NCI-H526 treated with DMSO at 0.1 percent for 48 hours (cell line): ENCODE results near the gene RTBDN.
"Not testable (repeated sequence)": the region's sequence is repeated elsewhere in the genome, so short reads cannot be mapped to it uniquely, and the experiment has no call there.

Source experiments
- DNase-seq: peaks from one replicate; lab custom pipeline; 2025; lab: John Stamatoyannopoulos, UW

Gene RTBDN

DNA sequence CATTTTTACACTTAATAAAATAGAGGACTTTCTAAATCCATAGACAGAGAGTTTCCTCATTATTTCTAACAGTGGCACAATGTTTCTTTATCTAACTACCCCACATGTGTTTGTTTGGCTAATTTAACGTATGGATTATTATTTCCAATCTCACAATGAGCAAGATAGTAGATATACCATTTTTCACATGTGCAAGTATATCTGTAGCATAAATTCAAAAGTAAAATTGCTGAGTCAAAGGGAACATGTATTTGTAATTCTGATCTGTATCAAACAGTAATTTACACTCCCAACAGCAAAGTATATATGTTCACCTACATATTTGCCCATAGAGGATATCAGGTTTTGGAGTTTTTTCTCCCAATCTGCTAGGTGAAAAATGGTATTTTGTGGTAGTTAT lies 22.3 kb upstream of the RTBDN start:
- DNase-seq = no peak

DNA sequence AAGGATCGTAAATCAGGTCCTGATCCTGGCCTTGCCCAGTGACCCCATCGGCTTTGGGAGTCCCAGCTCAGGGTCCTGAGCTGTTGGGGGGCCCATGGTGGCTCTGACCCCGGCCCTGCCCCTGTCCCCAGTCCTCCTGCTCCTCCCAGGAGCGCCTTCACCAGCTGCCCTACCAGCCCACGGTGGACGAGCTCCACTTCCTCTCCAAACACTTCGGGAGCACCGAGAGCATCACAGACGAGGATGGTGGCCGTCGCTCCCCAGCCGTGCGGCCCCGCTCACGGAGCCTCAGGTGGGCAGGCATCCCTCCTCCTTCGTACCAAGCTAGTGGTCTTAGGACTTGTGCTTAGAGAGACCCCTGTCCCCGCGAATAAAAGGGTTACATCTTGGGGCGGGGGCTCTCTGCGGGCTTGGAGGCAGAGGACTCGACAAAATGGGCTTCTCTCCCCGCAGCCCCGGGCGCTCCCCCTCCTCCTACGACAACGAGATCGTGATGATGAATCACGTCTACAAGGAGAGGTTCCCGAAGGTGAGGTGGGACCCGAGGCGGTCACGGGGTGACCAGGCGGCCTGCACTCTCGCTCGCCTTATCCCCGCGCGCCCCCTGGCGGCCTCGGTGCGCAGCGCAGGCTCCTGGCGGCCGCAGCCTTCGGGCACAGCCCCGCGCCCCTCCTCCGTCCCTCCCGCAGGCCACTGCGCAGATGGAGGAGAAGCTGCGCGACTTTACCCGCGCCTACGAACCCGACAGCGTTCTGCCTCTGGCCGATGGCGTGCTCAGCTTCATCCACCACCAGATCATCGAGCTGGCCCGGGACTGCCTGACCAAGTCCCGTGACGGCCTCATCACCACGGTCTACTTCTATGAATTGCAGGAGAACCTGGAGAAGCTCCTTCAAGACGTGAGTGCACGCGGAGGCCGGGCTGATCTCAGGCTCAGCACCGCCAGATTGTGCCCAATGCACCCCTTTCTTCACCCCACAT lies 13.1 kb upstream of the RTBDN start:
- DNase-seq = no peak

DNA sequence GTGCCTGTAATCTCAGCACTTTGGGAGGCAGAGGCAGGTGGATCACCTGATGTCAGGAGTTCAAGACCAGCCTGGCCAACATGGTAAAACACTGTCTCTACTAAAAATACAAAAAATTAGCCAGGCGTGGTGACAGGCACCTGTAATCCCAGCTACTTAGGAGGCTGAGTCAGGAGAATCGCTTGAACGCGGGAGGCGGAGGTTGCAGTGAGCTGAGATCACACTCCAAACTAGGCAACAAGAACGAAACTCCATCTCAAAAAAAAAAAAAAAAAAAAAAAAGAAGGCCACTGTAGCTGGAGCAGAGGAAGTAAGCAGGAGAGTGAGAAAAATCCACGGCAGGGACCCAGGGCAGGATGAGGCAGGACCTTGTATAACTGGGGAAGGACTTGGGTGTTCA lies 12.2 kb upstream of the RTBDN start:
- not testable (repeated sequence) for DNase-seq

DNA sequence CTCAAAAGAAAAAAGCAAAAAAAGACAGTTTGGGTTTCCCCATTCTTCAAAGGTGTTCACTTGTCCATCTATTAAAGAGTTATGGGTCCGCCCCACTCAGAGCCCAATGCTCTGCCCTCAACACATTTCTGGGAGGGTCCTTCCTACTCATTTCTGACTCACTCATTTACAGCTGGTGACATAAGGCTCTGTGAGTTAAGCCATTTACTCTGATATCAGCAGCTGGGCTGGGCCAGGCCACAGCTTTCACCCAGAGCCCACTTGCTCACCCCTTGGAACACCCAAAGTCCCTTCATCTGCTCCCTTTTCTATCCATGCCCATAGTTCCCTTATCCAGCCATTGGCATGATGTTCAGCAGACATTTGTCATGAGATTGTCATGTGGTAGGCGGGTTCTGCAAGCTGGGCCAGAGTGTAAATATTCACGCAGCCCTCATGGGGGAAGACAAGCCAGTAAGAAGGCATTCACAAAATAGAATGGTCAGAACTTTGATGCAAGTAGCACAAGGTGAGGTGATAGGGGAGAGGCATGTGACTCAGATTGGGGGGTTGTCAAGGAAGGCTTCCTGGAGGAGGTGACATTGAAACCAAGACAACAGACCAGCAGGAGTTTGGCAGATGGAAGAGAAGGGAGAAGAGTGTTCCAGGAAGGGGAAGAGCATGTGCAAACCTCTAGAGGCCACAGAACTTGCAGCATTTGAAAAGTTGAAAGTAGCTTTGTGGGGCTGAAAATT lies 9.8 kb upstream of the RTBDN start:
- DNase-seq = no peak

DNA sequence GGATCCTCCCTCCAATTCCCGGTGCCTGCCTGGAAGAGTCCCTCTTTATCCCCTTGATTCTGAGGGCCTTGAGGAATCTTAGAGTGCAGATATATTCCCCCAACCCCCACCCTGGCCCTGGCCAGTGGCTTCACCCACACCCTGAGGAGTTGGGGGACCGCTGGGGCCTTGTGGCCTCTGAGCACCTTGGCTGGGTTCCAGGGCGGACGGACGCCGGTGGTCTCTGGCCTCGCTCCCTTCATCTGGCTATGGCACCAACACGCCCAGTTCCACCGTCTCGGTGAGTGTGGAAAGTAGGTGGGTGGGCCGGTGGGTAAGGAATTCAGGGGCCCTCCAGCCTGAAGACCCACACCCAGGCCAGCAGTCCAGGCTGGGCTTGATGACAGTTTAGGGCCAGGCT lies 8.9 kb upstream of the RTBDN start:
- no peak for DNase-seq

DNA sequence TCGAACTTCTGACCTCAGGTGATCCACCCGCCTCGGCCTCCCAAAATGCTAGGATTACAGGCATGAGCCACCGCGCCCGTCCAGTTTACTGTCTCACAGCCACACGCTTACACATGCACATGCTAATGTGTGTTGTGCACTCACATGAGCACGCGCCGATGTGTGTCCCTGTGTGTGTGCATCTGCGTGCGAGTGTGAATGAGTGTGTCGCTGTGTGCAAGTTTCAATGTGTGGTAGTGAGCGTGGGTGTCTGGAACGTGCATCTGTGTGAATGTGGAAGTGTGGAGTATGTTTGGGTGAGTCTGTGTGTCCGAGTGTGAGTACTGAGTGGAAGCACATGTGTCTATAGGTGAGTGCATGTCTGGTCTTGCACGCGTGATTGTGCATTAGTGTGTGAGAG lies 8.1 kb upstream of the RTBDN start:
- no peak for DNase-seq

DNA sequence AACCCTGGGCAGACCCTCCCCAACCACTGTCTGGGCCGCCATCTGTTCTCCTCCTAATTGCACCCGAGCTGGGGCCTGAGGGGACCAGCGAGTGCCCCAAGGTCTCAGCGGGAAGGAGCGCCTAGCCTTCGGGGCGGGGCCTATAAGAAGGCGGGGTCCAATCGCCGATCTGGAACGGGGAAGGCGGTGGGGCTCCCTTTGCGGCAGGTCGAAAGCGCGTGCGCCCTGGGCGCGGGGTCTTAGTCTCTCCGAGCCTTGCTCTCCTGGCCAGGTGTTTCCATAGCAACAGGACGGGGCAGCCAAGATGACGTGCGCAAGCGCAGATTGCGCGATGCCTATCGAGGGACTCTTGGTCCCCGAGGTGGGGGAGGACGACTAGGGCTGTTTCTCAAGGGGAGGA lies 6.7 kb upstream of the RTBDN start:
- no peak for DNase-seq

DNA sequence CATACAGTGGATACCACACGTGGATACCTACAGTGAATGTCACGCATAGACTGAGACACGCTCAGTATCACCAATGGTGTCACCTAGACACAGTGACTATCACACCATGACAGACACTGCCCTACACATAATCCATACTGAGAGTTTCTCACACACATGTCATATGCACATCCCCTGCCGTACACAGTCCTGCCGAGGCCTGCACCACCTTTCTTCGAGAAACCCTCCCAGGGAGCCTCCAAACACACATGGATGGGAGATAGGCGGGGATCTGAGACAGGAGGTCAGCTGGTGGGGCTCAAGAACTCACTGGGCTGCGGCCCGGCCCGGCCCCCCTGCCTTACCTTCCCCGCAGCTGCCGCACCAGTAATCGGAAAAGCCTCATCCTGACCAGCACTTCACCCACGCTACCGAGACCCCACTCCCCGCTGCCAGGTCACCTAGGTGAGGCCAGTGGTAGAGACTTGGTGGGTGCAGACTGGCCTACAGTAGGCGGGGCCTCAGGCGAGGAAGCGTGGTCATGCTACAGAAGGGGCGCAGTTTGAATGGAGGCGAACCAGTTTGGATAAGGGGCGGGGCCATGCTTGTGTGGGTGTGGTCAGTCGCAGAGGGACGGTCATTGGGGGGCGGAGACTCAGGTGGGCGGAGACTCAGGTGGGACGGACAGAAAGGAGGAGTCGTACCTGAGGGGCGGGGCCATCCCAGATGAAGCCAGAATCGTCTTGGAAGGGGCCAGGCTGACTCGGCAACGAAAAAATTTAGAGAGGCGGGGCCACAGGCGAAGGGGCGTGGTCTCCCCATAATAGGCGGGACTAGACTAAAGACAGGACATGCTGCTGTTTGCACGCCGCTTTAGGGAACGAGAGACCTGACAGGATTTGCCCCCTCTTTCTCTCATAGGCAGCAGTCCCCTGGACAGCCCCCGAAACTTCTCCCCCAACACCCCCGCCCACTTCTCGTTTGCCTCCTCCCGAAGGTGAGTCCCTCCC lies 6.0 kb upstream of the RTBDN start:
- DNase-seq = peak; percentile 31

DNA sequence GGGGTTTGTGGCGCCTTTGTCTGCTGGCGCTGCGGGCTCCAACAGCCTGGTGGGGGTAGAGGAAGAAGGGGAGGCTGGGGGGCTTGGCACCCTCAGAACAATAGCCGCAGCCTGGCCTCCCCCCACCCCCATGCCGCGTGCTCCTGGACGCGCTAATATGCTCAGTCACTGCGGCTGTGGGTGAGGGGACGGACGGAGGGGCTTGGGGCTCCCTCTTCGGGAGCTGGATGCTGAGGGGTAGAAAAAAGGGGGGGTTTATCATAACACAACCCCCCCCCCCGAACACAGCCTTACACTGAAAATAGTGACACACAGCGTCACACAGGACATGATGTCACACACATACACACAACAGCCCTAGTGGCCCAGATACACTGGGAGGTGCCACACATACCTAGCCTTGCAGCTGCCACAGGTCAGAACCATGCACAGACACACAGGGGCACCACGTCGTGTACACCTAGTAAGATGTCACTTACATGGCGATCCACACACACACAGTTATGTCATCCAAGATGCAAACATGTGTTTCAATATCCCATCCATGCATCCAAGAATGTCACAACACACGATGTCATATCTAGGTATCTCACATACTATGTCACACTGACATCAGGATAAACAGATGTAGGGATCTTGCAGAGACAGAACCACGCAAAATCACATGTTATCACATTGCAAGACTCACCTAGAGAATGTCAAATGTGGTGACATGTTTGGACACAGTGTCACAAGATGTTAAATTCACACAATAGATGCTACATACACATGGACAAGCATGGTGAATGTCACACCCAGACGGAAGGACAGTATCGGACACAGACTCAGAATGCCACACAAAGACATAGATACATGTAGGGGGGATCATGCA lies 4.7 kb upstream of the RTBDN start:
- no peak for DNase-seq

DNA sequence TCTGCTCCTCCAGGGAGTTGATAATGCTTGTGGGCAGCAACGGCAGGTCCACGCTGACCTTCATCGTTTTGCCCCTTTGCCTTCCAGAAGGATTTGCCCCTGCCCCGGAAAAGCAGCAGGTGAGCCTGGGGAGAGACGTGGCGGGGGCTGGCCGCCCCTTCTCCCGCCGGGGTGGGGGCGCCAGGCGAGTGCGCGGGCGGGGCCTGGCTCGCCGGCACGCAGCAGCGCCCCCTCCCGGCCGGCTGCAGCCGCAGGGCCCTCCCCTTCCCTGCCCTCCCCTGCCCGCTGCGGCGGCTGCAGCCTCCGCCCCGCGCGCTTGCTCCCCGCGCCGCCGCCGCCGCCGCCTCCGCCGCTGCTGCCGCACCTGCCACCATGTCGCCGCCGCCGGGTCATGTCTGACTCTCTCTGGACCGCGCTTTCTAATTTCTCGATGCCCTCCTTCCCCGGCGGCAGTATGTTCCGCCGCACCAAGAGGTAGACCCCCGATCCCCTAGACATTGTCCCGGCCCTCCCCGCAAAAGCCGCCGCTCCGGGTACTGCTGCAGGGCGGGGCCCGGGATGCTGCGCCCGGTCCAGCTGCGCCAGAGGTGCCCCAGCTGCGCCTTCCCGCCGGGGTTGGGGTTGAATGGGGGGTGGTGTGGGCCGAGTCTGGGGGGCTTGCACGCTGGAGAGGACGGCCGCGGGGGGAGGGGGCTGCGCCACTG lies 4.0 kb upstream of the RTBDN start, which contains the start of gene MAST1:
Gene MAST1, plus strand, starts transcription at position 334 of the 704 bp plus-strand sequence. Its CDS starts 58 bp downstream, at position 392.
- DNase-seq = no peak

DNA sequence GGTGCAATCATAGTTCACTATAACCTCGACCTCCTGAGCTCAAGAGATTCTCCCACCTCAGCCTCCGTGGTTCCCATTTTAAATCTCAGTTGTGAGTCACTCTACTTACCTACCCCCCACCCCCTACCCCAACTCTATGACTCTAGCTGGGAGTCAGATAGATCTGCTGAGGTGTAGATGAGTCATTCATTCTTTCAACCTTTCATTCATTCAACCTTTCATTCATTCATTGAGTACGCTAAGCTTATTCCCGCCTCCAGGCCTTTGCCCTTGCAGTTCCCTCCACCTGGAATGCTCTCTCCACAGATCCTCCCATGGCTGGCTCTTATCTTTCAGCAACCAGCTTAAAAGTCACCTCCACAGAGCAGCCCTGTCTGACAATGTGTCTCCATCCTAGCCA lies 2.8 kb upstream of the RTBDN start:
- DNase-seq = no peak

DNA sequence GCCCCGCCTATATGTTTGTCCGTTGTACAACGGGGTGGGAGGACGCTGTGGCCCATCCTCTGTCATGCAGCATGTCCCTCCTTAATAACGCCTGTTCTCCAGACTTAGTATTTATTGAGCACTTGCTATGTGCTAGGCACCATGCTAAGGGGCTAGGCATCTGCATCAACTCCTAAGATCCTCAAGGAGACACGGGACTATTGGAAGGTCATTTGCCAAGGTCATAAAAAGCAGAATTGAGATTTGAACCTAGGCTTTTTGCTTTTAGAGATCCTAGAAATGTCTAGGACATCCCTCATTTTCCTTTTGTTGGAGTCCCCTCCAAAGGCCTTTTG lies 2.1 kb upstream of the RTBDN start:
- no peak for DNase-seq

DNA sequence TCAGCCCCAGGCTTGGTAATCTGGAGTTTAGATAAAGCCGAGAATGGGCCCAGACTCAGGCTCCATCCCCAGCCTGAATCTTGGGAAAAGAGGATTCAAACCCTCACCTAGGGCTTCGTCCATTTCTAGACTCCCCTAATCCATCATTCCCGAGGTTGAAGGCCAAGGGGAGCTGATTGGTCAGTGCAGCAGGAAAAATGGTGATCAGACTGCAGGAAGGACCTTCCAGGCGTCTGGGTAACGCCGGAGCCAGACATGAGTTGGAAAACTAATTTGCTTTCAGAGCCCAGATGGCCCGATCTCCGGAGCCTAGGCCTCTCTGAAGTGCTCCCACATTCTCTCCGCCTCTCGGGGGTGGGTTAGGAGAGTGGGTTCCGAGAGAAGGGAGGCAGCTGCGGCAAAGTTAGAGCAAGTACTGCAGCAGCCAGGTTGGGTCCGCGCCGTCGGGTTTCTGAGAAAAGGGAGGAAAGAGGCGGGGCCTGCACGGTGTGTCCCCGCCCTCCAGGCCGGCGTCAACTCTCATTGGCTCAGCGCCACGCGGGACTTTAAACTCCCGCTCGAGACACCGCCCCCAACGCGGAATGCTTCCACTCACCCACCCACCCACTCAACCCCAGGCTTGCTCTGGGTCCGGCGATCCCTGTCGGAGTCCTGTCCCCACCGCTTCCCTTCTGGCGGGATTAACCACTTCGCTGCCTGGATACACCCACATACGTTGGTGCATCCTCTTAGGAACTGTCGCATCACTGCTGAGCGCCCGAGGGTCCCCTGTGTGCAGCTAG lies 788 bp upstream of the RTBDN start:
- no peak for DNase-seq

DNA sequence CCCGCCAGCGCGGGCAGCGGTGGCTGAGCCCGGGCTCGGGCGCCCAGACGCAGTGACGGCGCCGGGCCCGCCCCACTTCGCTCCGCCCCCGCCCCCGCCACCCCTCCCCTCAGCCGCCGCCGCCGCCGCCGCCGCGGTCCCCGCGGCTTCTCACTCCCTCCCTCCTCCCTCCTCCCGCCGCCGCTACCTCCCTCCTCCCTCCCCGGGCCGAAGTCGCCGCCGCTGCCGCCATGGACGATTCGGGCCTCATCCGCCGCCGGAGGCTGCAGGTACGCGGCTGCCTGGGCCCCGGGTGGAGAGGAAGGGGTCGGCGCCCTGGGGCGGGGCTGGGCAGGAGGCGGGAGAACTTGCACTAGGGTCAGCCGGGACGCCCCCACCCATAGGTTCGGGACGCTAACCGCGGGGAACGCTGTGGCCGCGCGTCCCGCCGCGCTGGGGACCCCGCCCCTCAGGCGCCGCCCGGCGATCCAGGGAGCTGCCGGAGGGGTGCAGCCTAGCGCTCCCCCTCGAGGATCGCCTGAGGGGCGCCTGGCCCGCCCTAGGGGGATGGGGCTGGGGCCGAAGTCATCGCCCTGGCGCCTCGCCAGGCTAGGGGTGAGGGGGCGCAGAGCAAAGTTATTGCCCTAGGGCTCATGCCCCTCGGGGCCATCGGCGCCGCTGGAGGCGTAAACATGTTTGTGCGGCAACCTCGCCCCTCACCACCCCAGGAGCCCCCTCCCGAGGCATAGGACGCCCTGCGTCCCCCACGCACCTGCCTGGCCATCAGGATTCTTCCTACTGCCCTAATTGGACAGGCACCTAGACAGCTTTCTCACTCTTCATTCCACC lies 427 bp downstream of the RTBDN start:
- DNase-seq = no peak

DNA sequence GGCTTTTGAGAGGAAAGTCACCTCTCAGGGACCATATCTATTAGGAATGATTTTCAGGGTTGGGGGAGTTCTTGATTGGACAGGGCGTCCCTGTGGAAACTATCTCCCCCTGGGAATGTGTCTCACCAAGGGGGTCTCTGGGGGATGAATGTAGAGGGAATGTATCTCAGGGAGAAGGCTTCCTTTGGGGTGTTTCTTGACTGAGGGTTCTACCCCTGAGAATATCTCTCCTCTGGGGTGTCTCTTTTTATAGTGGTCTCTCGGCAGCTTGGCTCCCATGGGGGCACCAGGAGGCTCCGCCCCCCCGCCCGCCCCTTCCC lies 1.0 kb downstream of the RTBDN start:
- DNase-seq = no peak

DNA sequence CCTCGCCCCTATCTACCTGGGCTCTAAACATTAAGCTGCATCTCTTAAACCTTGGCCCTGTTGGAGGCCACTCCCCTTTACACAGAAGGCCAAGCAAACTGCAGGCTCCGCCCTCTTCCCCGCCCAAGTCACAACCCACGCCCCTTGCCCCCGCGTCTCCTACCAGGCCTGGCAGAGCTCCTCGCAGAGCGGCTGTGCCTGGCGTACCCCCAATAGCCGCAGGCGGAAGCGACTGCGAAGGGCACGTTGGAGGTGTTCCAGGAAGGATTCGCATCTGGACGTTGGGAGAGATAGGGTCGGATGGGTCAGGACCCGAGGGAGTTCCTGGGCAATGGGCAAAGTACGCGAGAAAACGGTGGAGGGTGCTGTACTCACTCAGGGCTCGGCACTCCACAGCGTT lies 5.9 kb downstream of the RTBDN start:
- peak; percentile 55 for DNase-seq

DNA sequence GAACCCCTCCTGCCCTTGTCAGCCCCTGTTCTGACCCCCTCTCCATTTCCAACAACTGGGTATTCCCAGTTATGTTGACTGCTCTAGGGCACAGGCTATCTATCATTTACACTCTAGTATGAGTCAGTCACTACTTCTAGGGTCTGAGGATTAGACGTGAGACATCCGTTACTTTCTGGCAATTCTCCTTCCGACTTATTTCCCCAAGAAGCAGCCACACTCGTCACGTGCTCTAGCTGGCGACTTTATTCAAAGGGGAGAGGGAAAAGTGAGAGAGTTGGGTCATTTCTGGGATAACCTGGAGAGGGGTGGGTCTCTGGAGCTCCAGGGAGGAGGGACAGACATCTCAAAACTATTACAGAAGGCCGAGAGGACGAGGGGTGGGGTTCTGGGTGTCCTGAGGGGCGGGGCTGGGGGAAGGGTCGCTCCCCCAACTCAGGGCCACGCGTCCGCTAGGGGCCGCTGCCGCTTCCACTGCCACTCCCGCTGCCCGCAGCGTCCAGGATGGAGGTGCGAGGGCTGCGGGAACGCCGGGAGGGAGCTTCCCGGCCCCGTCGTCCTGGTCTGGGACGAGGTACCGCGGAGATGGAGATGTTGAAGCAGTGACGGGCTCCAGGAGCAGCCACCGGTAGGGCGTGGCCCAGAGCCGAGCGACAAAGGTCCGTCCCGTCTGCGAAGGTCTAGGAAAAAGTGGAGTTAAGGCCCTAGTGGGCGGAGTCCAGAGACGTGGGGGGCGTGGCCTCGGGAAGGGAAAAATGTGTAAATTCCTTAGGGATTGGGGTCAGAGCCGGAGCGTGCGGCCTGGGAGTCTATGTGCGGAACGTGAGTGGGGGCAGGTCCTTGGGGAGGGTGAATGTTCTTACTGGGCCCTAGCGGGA lies 8.9 kb downstream of the RTBDN start:
- peak; percentile 5 for DNase-seq

DNA sequence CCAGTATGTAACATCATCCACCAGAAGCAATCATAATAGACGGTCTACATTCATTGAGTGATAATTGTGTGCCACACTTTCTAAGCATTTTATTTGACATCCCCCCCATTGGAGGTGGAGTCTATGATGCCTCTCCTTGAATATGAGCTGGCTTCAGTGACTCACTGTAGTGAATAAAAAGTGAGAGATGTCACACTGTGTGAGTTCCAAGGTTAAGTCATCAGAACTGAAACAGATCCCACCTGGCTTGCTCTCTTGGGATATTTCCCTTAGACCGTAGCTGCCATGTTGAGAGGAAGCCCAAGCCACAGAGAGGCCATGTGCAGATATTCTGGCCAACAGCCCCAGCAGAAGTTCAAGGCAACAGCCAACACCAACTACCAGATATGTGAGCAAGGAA lies 12.6 kb downstream of the RTBDN start:
- no peak for DNase-seq
